ENCODE measurements around the gene THNSL1.
"Not testable (repeated sequence)": the region's sequence is repeated elsewhere in the genome, so short reads cannot be mapped to it uniquely, and the experiment has no call there.

THNSL1 gene

GRCh38 chr10:25016376-25017153, at the start of gene THNSL1:
TSS of gene THNSL1 (plus strand) at chr10:25016612. CDS start at chr10:25023224, 6,612 bp downstream.
- peak; percentile 97 to 98 for DNase-seq

GRCh38 chr10:24966962-24967481, 49.4 kb upstream of the THNSL1 start:
- DNase-seq, result no peak

GRCh38 chr10:24968349-24968748, 48.1 kb upstream of the THNSL1 start:
- no peak for DNase-seq

- DNase-seq, result not testable (repeated sequence)
Measured at GRCh38 chr10:24968951-24969350, 47.5 kb upstream of the THNSL1 start.

DNA sequence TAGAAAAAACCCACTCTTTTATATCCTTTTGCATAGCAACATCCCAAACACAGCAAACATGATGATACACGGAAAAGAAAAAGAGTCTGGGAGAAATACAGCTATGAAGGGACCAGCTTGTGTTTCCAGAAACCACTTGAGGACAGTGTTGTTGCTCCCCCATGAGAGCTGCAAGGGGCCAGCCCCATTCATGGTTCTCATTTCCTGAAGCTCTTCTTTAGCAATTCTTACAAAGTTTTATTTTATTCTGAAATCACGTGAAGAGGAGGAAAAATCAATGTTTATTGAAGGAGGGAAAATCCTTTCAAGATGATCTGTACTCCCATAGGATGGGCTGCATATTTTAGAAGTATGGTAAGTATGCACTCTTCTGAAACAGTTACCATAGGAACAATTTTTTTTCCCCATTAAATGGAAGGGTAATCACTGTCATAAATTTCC, 46.6 kb upstream of the THNSL1 start:
- DNase-seq, result no peak

GRCh38 chr10:24971374-24971773, 45.0 kb upstream of the THNSL1 start:
- no peak for DNase-seq

DNA sequence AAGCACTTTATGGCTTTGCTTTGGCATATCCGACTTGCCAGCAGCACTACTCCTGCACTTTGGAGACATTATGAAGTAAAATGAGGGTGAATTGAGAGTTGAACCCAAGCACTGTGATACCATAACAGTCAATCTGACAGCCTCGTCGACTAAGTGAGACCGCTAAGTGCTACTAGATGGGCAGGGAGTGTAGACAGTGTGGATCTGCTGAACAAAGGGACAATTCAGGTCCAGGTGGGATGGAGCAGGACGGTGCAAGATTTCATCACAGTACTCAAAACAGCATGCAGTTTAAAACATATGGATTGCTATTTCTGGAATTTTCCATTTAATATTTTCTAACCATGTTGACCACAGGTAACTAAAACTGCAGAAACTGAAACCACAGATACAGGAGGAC, 43.2 kb upstream of the THNSL1 start:
- DNase-seq, result no peak

DNA sequence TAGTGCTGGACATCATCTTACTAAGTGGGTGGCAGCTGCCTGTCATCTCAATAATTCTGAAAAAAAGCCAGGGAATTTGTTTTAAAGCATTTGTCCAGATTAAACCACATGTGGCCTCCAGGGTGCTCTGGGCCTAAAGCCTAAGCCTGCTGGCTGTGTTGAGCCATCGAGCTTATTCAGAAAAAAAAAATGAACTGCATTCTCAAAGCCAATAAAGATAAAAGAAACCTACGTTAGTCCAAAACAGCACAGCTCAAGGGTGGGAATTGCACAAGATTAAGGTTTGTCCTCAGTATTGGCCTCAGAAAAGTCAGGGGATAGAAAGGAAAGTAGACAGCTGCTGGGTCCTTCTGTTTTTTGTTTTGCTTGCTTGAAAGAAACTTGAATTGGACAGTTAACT, 41.4 kb upstream of the THNSL1 start:
- no peak for DNase-seq

DNA sequence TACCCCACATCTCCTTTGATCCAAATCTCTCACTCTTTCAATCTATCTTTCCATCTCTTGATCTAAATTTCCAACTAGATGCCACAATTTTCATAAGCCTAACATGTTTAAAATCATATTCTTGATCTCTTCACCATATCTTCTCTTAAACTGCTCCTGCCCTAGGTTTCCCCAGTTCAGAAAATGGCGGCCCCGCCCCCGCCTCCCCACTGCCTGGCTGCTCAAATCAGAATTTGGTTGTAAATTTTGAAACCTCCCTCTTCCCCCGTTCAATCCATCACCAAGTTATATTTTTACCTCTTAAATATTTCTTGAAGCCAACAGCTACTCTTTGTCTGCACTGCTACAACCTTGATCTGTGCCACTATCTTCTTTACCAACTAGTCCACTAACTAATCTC, 36.7 kb upstream of the THNSL1 start:
- DNase-seq, result no peak

GRCh38 chr10:24981161-24981710, 35.2 kb upstream of the THNSL1 start:
- no peak for DNase-seq

GRCh38 chr10:24982319-24983112, 33.9 kb upstream of the THNSL1 start:
- DNase-seq, result no peak

- no peak for DNase-seq
Measured at GRCh38 chr10:24983130-24983529, 33.3 kb upstream of the THNSL1 start.

GRCh38 chr10:24983946-24984345, 32.5 kb upstream of the THNSL1 start:
- no peak for DNase-seq

- no peak for DNase-seq
Measured at GRCh38 chr10:24984906-24985305, 31.5 kb upstream of the THNSL1 start.

DNA sequence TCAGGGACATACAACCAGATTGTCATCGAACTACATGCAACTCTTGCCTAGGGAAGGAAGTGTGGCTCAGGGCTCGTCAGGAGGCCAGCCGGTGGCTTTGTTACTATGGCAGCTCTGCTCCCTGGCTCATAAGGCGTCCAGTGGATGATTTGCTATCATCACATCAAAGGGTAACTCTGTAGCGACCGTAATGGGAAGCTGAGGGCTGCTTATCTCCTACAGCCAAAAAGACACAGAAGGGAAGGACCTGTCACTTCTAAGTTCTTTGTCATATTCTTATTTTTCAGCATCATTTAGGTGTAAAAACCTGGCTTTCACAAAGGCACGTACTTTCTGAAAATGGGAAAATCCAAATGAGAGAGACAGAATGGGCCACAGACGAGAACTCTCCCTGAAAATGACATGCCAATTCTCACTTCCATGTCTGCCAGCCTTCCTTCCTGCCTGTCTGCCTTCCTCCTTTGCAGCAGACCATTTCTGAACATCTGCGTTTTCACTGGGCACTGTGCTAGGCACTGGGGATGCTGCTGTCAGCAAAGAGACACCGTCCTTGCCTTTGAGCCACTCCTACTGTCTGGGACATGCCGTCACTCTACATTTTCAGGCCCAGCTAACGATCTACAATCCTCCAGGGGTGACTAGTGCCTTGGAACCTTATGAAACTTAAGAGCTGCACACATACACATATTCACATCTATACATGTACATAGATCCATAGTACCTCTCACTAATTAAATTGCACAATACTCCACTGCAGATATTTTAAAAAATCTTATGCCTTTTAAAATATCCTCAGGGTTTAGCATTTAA, 27.4 kb upstream of the THNSL1 start:
- no peak for DNase-seq

GRCh38 chr10:24989867-24990266, 26.5 kb upstream of the THNSL1 start:
- no peak for DNase-seq

DNA sequence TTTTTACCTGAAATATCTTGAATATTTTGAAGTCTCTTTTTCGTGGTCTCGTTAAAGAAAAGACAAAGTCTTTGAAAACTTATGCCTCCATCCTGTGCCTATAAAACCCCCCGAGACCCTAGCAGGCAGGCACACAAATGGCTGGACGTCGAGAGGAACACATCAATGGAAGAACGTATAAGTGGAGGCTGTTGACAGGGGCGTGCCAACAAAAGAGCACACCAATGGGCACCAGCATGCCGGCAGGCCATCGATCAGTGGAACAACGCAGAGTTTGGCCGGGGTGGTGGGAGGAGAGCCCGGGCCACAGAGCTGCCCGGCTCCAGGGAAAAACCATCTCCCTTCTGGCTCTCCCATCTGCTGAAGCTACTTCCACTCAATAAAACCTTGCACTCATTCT, 25.1 kb upstream of the THNSL1 start:
- DNase-seq, result no peak

DNA sequence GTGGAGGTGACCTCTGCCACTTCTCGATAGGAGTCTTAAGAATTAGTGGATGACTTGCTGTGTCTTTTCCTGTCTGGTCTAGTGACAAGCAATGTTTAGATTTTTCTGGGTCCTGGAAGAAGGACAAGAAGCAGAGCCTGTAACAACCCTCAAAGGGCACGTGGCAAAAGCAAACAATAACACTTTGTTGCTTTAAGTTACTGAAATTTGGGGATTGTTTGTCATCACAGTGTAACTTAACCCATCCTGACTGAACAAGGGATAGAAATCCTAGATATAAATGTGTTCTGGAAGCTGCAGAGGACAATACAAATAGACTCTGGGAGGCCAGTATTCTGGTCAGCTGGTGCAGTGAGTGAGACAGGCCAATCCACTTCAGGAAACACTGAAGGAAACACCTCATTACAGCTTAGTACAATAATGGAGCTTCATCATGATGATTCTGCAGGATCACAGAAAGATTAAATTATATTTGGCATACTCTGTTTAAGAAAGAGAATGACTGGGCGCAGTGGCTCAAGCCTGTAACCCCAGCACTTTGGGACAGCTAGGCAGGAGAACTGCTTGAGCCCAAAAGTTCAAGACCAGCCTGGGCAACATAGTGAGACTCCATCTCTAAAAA, 23.8 kb upstream of the THNSL1 start:
- no peak for DNase-seq

DNA sequence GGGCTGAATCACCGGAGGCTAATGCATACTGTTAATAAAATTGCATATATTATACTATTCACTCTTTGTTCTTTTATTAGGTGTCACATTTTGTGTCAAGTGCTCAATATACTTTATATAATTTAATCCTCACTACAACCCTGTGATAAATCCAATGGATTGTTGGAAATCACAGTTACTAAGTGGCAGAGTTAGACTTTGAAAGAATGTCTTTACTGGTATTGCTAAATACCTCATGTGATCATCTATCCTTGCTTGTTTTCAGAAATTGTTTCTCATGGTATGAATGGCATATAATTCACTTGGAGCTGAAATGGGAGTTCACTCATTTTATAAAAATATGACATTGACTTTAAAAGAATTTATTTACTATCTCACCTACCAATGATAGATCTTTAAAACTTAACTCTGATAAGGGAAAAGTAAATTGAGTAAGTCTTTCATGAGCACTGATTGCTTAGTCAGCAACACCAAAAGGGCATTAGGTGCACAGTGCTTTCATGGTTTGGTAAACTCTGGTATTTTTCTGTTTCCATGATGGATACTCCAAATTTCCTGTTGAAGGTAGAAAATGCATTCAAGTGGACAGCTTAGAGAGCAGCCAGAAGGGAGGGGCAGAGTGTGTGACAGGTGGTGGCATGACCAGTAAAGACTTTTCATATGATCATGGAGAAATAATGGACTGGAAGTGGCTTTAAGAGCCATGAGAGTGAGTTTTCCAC, 23.0 kb upstream of the THNSL1 start:
- no peak for DNase-seq

GRCh38 chr10:24995072-24995471, 21.3 kb upstream of the THNSL1 start:
- no peak for DNase-seq

DNA sequence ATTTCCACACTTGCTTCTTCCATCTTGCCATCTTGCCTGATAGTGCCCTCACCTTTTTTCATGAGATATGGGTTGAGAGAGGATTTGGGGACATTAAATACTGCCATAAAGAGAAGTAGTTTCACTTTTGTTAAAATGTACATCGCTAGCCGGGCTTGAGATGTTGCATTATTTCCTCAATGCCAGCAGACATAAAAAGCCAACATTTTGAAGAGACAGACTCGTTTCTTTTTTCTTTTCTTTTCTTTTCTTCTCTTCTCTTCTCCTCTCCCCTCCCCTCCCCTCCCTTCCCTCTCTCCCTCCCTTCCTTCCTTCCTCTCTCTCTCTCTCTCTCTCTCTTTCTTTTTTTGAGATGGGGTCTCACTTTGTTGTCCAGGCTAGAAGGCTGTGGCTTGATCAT, 18.4 kb upstream of the THNSL1 start:
- no peak for DNase-seq

- not testable (repeated sequence) for DNase-seq
Measured at GRCh38 chr10:25011591-25011990, 4.8 kb upstream of the THNSL1 start.

Measured in stimulated activated CD4-positive, alpha-beta T cell treated with anti-CD3 and anti-CD28 coated beads, Interleukin-2, amount 100 ng/mL, for 24 hours (primary cell).